ENCODE results near the gene DSN1.
A peak's percentile ranks its signal among the peaks of the same experiment; 100 is the strongest.

DSN1 gene

GRCh38 chr20:36752582-36752981 lies 21.0 kb downstream of the DSN1 start:
- DNase-seq, result no peak

GRCh38 chr20:36745927-36746659 lies 27.5 kb downstream of the DSN1 start, which contains the start of gene NDRG3:
Gene NDRG3 (minus strand): TSS chr20:36746090. CDS start chr20:36721735, 24,355 bp downstream.
- DNase-seq, result peak; percentile 86

GRCh38 chr20:36745234-36745926 lies 28.2 kb downstream of the DSN1 start:
- peak; percentile 38 for DNase-seq

GRCh38 chr20:36744764-36745191 lies 28.8 kb downstream of the DSN1 start:
- no peak for DNase-seq

GRCh38 chr20:36744243-36744642 lies 29.3 kb downstream of the DSN1 start:
- DNase-seq, result no peak

GRCh38 chr20:36742558-36742957 lies 31.0 kb downstream of the DSN1 start:
- DNase-seq, result no peak

GRCh38 chr20:36741072-36741471 lies 32.5 kb downstream of the DSN1 start:
- DNase-seq, result no peak

- no peak for DNase-seq
Observed at GRCh38 chr20:36737183-36737499, 36.4 kb downstream of the DSN1 start.

GRCh38 chr20:36736451-36737182 lies 36.9 kb downstream of the DSN1 start:
- DNase-seq, result no peak

- DNase-seq, result no peak
Observed at GRCh38 chr20:36732456-36732855, 41.1 kb downstream of the DSN1 start.

- DNase-seq, result no peak
Observed at GRCh38 chr20:36728986-36729385, 44.6 kb downstream of the DSN1 start.

- no peak for DNase-seq
Observed at GRCh38 chr20:36726168-36726567, 47.4 kb downstream of the DSN1 start.

GRCh38 chr20:36720510-36720909 lies 53.1 kb downstream of the DSN1 start:
- DNase-seq, result peak; percentile 4

- DNase-seq, result no peak
Observed at GRCh38 chr20:36717657-36718056, 55.9 kb downstream of the DSN1 start.

GRCh38 chr20:36717021-36717420 lies 56.5 kb downstream of the DSN1 start:
- no peak for DNase-seq

GRCh38 chr20:36712775-36713174 lies 60.8 kb downstream of the DSN1 start:
- DNase-seq, result no peak

- no peak for DNase-seq
Observed at GRCh38 chr20:36709126-36709525, 64.4 kb downstream of the DSN1 start.

- DNase-seq, result no peak
Observed at GRCh38 chr20:36703530-36703929, 70.0 kb downstream of the DSN1 start.
